CD4-positive, alpha-beta T cell treated with Interleukin-15 for 4 hours (primary cell): ENCODE data around the gene HILPDA.
"Not testable (repeated sequence)": the region's sequence is repeated elsewhere in the genome, so short reads cannot be mapped to it uniquely, and the experiment has no call there.

Experiments used
- DNase-seq: peaks from one replicate; pipeline ENCODE4 v3.0.0-alpha.2; 2020; ENCODE audit warnings: low spot score

The HILPDA gene

DNA sequence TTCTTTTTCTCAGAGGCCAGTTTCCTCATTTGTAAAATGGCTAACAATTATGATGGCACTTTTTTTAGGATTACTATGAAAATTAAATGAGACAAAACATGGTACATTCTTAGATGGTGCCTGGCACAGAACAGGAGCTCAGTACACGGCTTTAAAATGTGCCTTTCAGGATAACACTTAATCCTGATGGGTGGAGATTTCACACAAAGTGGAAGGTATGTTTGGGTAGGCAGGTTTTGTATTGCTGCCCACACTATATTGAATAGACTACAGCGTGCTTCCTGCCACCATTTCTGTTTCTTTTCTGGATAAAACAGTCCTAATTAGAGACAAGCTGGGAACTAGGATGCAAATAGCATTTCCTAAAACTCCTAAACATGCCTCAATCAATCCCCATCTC, 23.9 kb upstream of the HILPDA start:
- no peak for DNase-seq

DNA sequence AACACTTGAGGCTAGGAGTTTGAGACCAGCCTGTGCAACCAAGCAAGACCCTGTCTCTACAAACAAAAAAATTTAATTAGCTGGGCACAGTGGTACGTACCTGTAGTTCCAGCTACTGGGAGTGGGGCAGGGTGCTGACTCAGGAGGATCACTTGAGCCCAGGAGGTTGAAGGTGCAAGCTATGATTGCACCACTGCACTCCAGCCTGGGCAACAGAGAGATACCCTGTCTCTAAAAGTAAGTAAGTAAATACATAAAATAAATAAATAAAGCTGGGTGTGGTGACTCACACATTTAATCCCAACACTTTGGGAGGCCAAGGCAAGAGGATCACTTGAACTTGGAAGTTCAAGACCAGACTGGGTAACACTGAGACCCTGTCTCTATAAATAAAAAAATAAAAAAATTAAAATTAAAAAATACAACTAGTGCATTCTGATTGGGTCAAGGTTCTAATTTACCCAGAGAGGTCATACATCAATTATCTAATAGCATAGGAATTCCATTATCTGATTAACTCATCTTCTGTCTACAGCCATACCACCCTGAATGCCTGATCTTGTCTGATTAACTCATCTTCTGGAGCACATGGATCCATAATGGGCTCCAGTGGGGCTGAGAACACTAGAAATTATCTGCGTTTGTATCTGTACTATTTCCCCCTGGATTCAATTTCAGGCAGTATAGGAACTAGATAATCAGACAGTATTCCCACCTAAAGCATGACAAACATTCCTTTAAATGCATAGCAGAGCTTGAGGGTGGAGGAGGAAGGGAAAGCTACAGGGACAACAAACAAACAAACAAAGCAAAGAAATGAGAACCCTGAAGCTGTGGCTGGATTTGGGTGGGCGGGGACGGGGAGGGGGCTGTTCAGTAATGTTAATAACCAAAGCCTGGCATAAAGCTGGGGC, 21.0 kb upstream of the HILPDA start:
- no peak for DNase-seq

- no peak for DNase-seq
Observed at GRCh38 chr7:128435327-128435686, 20.4 kb upstream of the HILPDA start.

DNA sequence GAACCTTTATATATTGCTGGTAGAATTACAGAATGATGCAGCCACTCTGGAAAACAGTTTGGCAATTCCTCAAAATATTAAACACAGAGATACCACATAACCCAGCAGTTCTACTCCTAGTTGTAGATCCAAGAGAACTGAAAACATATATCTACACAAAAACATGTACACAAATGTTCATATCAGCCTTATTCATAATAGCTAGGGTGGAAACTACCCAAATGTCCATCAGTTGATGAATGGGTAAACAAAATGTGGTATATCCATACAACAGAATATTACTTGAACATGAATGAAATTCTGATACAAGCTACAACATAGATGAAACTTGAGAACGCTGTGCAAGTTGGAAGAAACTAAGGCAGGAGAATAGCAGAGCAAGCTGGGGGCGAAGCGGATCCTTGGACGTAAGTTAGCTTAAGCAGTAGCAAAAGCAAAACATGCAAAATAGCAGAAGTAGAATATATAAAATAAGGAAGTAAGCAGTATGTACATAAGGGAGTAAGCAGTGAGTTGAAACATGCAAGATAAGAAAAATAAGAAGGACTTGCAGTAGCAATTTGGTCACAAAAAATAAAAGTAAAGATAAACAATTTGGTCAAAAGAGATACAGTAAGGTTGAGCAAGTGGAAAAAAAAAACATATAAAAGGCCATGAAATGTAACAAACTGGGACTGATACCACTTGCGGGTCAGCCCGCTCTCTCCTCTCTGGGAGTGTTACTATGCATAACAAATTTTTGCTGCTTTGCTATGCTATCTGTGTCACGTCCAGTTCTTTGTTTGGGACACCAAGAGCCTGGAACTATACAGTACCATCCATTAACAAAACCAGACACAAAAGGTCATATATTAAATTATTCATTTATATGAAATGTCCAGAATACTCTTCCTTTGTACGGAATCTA, 18.0 kb upstream of the HILPDA start:
- no peak for DNase-seq

GRCh38 chr7:128442356-128442755, 13.3 kb upstream of the HILPDA start:
- no peak for DNase-seq

DNA sequence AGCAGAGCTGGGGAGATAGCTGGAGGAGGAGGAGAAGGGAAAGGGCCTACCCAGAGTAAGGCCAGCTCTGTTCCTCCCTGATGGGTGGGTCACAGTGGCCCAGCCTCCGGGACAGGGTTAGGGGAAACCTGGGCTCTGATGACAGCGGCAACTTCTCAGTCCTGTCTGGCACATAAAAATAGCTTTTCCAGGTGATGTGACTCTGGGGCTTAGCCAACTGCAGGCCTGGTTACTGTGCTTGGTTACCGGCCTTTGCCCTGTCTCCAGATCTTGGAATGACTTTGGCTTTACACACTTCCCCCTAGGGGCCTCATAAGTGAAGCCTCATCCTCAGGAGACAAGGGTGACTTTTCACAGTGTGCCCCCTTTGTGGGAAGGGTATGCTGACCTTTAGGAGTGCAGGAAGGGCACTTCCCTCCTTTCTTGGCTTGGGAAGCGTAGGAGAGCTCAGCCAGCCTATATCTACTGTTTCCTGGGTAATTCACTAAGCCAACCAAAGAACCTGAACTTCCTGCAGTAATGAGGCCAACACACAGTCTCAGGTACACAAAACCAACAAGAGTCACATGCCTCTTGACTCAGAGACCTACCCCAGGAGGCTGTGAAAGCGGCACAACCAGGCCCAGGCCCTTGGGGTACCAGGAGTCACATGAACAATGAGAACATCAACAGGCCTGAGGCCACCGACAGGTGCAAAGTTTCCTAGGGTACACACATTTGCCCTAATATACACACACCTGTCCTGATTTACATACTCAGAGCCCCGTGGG, 11.7 kb upstream of the HILPDA start:
- no peak for DNase-seq

DNA sequence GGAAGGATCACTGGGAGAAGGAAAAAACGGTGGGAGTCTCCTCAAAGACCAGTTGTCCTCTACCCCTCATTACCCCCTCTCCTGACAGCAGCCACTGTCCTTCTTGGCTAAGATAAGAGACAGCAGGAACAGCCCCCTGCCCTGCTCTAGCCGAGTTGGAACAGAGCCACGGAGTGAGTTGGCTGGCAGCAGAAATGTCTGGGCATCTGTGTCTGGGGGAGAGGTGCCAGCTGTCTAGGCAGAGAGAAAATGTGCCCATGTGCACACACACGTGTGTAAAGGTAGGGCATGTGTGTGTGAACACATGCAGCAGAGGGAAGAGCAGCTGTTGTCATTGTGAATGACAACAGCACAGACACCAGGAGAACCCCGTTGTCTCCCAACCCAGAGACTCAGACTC, 9.4 kb upstream of the HILPDA start:
- DNase-seq, result no peak

- no peak for DNase-seq
Observed at GRCh38 chr7:128447941-128448564, 7.6 kb upstream of the HILPDA start.

DNA sequence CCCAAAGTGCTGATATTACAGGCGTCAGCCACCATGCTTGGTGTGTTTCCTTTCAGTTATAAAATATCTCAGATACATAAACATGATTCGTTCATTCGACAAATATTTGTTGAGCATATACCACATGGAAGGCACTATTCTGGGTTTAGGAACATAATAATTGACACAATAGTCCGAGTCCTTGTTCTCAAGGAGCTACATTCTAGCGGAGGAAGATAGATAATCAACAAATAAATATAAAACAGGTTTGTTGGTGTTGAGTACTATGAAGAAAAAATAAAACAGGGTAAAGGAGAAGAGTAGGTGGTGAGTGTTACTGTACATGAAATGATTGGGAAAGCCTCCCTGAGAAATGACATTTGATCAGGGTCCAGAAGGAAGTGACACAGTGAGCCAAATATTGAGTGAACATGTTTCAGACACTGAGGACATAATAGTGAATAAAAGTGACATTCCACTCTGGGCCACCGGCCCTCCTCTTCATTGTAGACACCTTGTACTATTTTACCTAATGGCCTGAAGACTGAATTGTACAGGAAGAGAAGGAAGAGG, 6.9 kb upstream of the HILPDA start:
- DNase-seq, result no peak

DNA sequence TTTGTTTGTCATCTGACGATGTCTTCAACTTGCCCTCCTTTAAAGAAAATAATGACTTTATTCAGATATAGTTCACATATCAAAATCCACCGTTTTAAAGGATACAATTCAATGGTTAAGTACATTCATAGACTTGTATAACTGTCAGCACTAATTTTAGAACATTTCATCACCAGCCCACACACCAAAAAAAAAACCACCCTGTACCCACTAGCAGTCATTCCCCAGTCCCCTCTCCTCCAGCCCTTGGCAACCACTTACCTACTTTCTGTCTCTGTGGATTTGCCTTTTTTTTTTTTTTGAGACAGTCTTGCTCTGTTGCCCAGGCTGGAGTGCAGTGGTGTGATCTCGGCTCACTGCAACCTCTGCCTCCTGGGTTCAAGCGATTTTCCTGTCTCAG, 5.3 kb upstream of the HILPDA start:
- DNase-seq, result no peak

- DNase-seq, result no peak
Observed at GRCh38 chr7:128450913-128451312, 4.8 kb upstream of the HILPDA start.

DNA sequence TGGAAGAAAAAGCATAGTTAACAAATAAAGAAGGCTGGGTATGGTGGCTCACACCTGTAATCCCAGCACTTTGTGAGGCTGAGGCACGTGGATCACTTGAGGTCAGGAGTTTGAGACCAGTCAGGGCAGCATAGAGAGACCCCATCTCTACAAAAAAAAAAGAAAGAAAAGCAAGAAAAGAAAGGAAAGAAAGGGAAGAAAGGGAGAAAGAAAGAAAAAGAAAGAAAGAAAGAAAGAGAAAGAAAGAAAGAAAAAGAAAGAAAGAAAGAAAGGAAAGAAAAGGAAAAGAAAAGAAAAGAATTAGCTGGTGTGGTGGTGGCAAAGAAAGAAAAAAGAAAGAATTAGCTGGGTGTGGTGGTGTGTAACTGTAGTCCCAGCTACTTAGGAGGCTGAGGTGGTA, 3.1 kb upstream of the HILPDA start:
- DNase-seq, result no peak

DNA sequence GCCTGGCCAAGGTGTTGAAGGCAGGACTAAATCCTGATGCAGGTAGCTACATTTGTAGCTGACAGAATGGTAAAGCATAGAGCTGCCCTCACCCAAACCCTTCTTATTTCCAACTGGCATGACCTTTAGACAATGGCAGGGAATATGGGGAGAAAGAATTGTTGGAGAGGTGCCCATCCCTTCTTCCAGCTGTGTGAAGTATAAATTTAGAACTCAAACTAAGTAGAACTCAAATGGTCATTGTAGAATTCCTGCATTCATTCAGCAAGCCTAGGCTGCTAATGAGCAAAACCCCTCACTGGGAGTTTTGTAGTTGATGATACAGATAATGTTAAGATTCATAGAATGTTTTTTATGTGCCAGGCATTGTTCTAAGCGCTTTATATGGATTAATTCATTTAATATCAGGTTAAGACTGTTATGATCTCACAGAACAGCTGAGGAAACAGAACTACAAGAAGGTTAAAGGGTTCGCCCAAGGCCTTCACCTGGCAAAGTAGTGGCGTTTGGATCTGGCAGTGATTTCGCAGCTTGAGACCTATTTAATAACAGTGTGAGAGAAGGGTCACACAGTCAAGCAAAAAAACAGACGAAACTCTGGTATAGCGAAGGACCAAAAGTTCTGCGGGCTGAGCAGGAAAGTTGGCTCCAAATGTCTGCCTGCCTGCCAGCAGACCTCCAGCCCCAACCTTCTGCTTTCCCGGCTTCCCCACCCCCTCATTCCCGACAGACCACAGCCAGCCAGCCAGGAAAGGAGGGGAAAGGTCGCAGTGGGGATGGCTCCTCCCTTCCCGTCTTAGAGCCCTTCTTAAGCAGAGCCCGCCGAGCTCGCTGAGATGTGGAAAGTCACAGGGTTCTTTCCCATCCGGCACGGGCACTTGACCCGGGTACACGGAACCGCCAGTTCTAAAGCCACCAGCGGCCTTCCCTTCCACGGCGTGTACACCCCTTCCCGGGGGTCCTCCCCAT, 1.6 kb upstream of the HILPDA start:
- no peak for DNase-seq

- DNase-seq, result no peak
Observed at GRCh38 chr7:128454808-128455542, 703 bp upstream of the HILPDA start.

- no peak for DNase-seq
Observed at GRCh38 chr7:128456255-128456725, 612 bp downstream of the HILPDA start.

- not testable (repeated sequence) for DNase-seq
Observed at GRCh38 chr7:128457385-128457784, 1.7 kb downstream of the HILPDA start.

GRCh38 chr7:128458956-128459355, 3.3 kb downstream of the HILPDA start:
- DNase-seq, result no peak

GRCh38 chr7:128459394-128459878, 3.8 kb downstream of the HILPDA start:
- peak; percentile 80 for DNase-seq

GRCh38 chr7:128462460-128462859, 6.8 kb downstream of the HILPDA start:
- DNase-seq, result no peak
